GM18951 (cell line): ENCODE measurements around the gene ARHGEF12.

Experiments used
- POLR2A ChIP-seq: IDR thresholded peaks from 4 replicates; pipeline ENCODE4 v1.6.1; 2011; ENCODE audit warnings: mild to moderate bottlenecking; ENCODE audit not compliant: insufficient read length, insufficient read depth; ENCODE audit errors: extremely low read depth
- in situ Hi-C: fragments of 300-500 bp; cut with MboI; formaldehyde crosslinking; loops from one replicate; pipeline ENCODE4 v1.12.0; 2022; ENCODE audit warnings: low sequenced_read_pairs, mixed read lengths, inconsistent platforms; ENCODE audit not compliant: unreplicated experiment

Gene ARHGEF12, protein sequence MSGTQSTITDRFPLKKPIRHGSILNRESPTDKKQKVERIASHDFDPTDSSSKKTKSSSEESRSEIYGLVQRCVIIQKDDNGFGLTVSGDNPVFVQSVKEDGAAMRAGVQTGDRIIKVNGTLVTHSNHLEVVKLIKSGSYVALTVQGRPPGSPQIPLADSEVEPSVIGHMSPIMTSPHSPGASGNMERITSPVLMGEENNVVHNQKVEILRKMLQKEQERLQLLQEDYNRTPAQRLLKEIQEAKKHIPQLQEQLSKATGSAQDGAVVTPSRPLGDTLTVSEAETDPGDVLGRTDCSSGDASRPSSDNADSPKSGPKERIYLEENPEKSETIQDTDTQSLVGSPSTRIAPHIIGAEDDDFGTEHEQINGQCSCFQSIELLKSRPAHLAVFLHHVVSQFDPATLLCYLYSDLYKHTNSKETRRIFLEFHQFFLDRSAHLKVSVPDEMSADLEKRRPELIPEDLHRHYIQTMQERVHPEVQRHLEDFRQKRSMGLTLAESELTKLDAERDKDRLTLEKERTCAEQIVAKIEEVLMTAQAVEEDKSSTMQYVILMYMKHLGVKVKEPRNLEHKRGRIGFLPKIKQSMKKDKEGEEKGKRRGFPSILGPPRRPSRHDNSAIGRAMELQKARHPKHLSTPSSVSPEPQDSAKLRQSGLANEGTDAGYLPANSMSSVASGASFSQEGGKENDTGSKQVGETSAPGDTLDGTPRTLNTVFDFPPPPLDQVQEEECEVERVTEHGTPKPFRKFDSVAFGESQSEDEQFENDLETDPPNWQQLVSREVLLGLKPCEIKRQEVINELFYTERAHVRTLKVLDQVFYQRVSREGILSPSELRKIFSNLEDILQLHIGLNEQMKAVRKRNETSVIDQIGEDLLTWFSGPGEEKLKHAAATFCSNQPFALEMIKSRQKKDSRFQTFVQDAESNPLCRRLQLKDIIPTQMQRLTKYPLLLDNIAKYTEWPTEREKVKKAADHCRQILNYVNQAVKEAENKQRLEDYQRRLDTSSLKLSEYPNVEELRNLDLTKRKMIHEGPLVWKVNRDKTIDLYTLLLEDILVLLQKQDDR (N-terminal part only)

GRCh38 chr11:120335908-120336640, at the start of gene ARHGEF12:
Gene ARHGEF12, plus strand, starts transcription at chr11:120336413. Its CDS starts 831 bp downstream, at chr11:120337244.
- in situ Hi-C loops, result loop anchor here (25.0 kb wide), 1 partner anchor 601 kb away; no protein-coding TSS in a partner anchor
- peak; percentile 83 for TF ChIP-seq POLR2A

DNA sequence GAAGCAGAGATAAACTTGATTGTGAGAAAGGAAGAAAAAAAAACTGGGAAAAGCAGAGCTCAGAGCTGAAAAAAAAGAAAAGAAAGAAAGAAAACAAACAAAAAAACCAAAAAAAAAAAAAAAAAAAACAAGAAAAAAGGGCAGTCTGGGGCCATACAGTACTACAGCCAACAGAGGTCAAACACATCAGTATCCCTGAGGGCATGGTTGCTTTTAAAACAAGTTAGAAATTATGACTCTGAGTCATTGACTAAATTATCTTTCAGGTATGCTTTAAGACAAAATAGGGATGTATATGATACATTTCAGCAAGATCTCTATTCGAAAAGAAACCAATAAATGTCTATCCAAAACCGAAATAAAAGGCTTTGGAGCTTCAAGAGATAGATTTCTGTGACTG, 48.2 kb upstream of the ARHGEF12 start:
- in situ Hi-C loops, result no loop called here
- TF ChIP-seq POLR2A, result no peak

DNA sequence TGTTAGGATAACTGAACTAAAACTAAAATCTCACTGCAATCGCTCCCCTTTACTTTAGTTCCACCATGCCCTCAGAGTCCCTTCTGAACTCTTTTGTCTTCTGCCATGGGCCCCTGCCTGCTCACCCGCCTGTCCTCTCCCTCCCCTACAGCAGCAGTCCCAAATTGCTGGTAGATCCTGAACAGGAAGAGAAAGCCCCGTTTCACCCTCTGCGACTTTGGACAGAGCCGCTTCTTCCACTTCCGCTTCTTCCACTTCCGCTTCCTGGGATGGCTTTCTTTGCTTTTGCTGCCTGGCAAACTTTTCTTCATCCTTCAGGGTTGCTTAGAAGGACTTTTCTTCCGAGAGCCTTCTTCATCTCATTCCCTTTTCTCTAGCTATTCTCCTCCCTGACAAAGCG, 46.8 kb upstream of the ARHGEF12 start:
- in situ Hi-C loops, result no loop called here
- no peak for TF ChIP-seq POLR2A

DNA sequence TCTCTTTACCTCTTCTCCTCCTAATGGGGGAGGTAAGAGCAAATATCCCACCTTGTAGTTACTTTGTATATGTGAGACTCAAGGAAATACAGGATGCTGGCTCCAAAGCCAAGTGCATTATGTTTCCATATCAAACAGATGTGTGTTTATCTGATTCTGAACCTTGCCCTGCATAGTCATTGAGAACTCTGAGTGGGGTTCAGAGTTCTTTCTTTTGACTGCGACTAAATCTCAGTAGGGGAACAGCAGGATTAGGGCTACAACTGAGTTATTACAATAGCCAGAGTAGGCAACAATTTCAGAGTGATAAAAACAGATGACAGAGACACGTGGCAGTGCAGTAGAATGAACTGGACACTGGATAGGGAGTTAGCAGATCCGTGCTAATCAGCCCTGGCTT, 45.3 kb upstream of the ARHGEF12 start:
- in situ Hi-C loops, result no loop called here
- TF ChIP-seq POLR2A, result no peak

DNA sequence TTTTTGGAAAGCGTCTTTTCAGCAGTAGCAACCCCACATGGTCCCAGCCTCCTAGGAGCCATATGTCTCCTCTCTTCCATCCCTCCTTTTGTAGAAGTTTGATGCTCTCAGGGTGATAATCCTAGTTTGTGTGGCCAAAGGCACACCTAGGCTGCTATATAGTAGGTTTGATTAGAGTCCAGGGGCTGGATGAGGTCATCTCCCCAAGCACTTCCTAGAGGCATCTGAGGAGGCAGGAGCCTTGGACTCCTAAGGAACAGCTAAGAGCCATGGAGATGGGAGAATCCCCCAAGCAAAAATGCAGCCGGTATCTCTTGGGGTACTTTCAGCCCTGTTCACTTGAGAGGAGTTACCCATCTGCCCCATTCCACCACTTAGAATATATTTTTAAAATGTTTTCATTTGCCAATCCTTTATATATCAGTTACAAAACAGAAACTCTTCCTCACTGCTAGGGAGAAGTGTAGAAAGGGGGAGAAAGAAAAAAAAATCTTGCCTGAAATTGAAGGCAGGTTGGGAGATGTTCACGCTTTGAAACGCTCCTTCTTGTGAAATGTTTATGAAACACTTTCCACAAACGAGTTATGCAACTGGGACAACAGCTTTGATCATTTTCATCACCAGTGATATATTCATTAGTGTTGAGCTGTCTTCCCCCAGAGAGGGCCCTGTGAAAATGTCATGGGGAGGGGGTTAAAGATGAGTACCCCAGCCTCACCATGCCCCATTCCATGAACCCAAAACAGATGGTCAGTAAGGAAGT, 43.0 kb upstream of the ARHGEF12 start:
- in situ Hi-C loops, result no loop called here
- no peak for TF ChIP-seq POLR2A

- TF ChIP-seq POLR2A, result no peak
- in situ Hi-C loops, result no loop called here
Observed at GRCh38 chr11:120294096-120294495, 42.1 kb upstream of the ARHGEF12 start.

DNA sequence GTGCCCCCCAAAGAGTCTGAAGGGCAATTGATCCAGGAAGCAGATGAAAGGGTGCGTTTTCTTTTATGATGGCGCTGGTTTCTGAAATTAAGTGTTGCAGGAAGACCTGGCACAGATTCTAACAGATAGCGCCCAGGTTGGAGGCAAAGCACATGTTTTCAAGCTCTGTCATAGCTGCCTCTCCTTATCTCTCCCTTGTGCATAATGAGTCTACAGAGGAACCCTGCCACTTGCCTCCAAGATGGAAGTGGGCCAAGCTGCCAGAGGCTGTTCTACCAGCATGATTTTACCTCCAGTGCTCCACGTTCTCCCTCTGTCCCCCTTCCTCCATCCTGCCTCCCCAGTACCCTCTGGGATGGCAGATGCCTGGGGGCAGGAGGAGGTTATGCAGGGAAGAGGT, 41.1 kb upstream of the ARHGEF12 start:
- TF ChIP-seq POLR2A, result no peak
- in situ Hi-C loops, result no loop called here

GRCh38 chr11:120296554-120296953, 39.7 kb upstream of the ARHGEF12 start:
- in situ Hi-C loops, result no loop called here
- TF ChIP-seq POLR2A, result no peak

GRCh38 chr11:120298461-120298860, 37.8 kb upstream of the ARHGEF12 start:
- in situ Hi-C loops, result no loop called here
- TF ChIP-seq POLR2A, result no peak

GRCh38 chr11:120302001-120302805, 34.0 kb upstream of the ARHGEF12 start:
- TF ChIP-seq POLR2A, result no peak
- in situ Hi-C loops, result no loop called here

DNA sequence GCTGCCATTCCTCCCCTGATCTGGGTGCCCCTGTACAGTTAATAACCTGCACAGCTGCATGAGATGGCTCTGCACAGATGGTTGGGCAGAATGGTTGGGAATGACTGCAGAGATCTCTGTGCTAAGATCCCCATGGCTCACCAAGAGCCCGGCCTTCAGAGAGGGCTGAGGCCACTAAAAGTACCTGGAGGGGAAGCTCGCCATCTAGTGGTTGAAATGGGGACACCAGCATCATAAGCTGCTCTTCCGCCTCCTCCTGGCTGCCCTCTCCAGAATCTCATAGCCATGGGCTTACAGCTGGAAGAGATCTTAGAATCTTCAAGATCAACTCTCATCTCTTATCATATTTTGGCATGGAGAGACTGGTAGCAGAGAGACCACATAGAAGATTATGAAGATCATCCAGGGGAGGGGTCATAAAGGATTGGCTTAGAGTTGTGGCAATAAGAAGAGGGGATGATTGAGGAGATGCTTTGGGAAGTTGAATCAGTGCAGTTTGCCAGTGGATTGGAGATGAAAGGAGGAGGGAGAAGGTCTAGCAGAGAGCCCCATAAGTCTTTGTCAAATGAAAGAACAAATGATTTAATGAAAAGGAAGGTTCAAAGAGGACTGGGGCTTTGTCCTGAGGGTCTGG, 33.1 kb upstream of the ARHGEF12 start:
- TF ChIP-seq POLR2A, result no peak
- in situ Hi-C loops, result no loop called here
